ENCODE measurements around the gene RAD23A.

The RAD23A gene

GRCh38 chr19:12984683-12985048 is 39.0 kb downstream of the RAD23A start:
- DNase-seq (ENCODE audit: low spot score), result no peak

DNA sequence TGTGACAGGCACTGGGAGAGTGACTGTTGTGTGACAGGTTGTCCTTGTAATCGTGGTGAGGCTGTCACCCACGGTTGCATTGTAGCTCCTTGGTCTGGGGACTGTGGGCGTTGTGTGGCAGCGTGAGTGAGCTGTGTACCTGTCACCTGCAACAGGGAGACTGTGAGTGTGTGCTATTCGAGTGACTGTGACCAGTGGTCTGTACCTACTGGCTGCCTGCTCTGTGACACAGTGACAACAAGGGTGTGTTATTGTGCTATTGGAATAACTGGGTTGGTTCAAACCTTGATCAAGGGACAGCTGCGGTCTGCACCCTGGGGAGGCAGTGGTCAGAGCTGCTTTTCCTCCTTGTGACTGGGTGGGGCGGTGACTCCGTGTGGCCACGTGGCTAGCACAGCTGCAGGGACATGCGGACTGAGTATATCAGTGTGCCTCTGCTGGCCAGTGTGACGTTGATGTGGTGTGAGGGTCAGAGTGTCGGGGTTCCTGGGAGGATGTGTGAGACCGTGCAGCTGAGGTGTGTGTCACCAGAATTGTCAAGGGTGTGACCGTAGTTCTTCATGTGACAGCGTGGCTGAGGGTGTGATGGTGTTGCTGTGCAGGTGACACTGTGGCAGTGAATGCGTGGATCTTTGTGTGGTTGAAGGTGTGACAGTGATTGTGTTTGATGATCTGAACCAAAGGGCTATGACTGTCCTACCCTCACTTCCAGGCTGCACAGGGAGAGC is 39.6 kb downstream of the RAD23A start:
- DNase-seq (ENCODE audit: low spot score), result no peak

GRCh38 chr19:12986726-12987125 is 41.1 kb downstream of the RAD23A start:
- DNase-seq (ENCODE audit: low spot score), result no peak

DNA sequence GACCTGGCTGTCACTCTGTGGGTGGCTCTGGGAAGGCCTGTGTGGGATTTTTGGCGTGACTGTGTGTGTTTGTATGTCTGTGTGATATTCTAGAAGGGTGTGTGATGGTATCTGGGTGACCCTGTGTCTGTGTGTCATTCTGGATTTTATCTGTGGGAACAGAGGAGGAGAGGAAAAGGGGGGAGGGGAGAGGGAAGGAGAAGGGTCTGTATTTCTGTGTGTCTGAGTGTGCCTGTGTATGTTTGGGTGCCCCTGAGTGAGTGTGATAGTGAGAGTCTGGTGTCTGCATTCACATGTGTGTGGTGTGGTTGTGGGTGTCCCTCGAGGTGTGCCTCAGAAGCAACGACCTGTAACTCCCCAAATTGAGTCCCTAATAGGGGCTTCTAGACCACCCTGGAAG is 41.5 kb downstream of the RAD23A start:
- DNase-seq (ENCODE audit: low spot score), result no peak

- no peak for DNase-seq (ENCODE audit: low spot score)
Observed at GRCh38 chr19:12987781-12988180, 42.1 kb downstream of the RAD23A start.

DNA sequence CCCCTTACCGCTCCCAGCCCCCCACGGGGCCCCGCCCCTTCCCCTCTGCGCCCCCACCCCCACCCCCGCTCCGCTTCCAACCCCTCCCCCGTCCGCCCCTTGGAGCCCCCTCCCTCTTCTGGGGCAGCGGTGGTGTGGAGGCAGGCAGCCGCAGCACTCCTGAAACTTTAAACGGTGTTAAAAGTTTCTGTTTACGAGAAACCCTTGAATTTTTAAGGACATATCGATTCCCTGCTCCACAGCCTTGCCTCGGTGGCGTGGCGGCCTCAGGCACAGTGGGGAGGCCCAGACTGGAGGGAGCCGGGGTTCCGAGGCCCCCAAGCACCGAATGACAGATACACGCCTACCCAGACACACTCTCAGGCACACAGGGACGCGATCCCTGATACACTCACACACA is 44.8 kb downstream of the RAD23A start:
- no peak for DNase-seq (ENCODE audit: low spot score)

GRCh38 chr19:12990853-12991252 is 45.2 kb downstream of the RAD23A start:
- no peak for DNase-seq (ENCODE audit: low spot score)

DNA sequence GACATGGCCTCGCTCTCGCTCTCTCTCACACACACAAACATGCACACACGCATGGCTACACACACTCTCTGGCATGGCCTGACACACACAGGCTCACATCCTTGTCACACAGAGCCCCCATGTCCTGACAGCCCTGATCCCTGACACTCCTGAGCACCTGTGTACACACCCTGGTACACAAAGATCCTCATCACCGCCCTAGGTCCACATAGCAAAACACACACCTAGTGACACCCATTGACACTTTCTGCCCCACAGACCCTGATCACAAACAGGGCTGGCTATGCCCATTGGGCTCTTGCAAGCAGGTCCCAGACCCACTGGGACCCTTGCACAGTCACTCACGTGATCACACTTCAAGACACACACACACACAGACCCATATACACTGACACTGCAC is 45.6 kb downstream of the RAD23A start:
- DNase-seq (ENCODE audit: low spot score), result no peak

DNA sequence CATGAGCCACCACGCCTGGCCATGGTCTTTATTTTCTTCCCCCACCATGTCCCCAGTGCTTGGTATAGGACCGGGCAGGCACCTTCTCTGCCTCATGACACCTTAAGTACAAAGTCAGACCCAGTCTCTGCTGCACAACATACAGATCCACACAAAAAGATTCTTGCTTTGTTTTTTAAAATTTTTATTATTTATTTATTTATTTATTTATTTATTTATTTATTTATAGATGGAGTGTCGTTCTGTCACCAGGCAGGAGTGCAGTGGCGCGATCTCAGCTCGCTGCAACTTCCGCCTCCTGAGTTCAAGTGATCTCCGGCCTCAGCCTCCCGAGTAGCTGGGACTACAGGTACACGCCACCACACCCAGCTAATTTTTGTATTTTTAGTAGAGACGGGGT is 47.1 kb downstream of the RAD23A start:
- DNase-seq (ENCODE audit: low spot score), result no peak

- no peak for DNase-seq (ENCODE audit: low spot score)
Observed at GRCh38 chr19:12993562-12993961, 47.9 kb downstream of the RAD23A start.

GRCh38 chr19:12994701-12995595 is 49.3 kb downstream of the RAD23A start, which contains the start of gene NFIX:
NFIX (plus strand) TSS chr19:12995475; CDS start chr19:12995838, 363 bp downstream.
- DNase-seq (ENCODE audit: low spot score), result peak; percentile 74

DNA sequence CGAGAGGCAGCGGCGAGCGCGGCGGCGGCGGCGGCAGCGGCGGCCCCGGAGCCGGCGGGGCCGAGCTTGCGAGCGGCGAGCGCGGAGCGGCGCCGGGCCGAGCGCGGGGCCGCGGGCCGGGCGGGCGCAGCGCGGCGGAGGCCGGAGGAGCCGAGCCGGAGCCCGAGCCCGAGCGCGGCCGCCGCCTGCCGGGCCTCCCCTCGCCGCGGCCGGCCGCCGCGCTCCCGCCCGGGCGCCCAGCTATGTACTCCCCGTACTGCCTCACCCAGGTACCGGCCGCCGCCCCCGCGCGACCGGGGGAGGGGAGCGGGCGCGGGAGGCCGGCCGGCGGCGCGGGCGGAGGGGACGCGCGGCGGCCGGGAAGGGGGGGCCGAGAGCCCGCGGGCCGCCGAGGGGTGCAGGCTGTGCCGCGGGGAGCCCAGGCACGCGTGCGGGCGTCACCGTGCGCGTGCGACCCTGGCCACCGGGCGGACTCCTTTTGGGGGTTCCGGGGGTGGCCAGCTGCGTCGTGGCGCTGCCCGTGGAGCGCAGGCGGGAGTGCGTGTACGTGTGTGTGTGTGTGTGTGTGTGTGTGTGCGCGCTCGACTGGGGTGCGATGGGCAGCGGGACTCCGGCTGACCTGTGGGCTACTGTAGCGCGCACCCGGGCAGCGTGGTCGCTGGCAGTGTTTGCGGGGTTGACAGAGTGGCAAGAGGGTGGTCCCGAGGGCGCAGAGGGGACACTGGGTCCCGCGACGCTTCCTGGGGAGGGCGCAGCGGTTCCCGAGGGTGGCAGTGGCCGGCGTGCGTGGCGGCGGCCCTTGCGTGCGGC is 50.1 kb downstream of the RAD23A start:
- no peak for DNase-seq (ENCODE audit: low spot score)

- DNase-seq (ENCODE audit: low spot score), result peak; percentile 72
Observed at GRCh38 chr19:12996406-12997094, 50.9 kb downstream of the RAD23A start.

GRCh38 chr19:12997179-12997966 is 51.7 kb downstream of the RAD23A start:
- DNase-seq (ENCODE audit: low spot score), result no peak

DNA sequence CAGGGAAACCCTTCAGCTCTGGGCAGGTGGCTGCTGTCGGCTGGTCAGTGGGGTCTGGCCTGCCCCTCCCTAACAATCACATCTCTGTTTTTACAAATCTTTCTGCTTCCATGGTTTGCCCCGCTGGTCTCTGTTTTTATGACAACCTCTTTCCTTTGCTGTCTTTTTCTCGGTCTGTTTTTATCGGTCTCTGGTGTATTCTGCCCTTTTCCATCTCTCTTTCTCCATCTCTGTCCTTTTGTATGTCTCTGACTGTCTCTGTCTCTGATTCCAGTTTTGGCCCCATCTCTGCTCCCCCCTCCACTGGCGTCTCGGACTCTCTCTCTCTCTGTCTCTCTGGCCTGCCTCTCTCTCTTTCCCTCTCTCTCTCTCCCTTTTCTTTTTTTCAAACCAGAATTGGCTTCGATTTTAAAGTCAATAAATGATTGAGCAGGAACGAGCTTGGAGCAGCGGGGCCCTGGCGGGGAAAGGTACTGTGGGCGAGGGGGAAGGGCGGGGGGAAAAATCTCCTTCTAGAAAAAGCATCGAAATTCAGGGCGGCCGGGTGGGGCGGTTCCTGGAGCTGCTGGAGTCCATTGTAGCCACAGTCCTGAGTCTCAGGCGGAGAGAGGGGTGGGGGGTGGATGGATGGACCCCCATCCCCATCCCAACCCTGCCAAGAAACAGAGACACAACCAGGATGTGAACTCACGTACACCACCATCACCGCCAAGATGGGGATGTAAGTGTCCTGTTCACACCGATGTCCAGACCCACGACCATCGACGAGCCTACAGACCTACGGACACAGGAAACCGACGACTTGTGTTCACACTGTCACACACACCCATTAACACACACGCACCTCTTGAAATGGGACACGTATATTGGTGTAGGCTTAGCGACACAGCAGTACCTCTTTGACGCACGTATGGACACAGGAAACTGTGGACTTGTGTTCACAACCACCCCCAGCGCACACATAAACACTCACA is 52.6 kb downstream of the RAD23A start:
- no peak for DNase-seq (ENCODE audit: low spot score)

GRCh38 chr19:13001166-13001501 is 55.5 kb downstream of the RAD23A start:
- DNase-seq (ENCODE audit: low spot score), result no peak

DNA sequence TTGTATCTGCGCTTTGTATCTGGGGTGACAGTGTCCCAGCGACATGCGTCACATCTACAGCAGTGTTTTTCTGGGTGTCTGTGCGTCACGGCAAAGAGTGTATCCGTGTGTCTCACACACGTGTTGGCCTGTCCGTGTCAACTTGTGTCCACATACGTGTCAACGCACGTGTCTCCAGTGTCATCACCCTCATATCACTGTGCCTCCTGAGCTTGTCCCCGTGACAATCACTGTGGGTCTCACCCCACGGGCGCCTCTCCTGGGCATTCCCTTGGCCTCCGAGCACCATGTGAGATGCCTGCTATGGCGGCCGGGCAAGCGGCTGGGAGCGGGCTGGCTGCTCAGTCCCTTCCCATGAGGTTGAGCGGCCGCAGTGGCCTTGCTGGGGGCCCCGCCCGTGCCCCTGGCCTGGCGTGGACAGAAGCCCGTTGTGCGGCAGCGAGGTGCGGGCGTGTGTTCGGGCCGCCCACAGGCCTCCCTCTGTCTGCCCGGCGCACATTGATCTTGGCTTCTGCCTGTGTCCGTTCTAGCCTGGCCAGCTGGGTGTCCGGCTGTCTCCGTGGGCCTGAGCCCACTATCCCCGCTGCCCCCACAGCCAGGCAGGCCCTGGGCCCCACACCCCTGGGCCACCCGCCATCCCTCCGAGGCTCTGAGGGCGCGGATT is 56.0 kb downstream of the RAD23A start:
- no peak for DNase-seq (ENCODE audit: low spot score)

DNA sequence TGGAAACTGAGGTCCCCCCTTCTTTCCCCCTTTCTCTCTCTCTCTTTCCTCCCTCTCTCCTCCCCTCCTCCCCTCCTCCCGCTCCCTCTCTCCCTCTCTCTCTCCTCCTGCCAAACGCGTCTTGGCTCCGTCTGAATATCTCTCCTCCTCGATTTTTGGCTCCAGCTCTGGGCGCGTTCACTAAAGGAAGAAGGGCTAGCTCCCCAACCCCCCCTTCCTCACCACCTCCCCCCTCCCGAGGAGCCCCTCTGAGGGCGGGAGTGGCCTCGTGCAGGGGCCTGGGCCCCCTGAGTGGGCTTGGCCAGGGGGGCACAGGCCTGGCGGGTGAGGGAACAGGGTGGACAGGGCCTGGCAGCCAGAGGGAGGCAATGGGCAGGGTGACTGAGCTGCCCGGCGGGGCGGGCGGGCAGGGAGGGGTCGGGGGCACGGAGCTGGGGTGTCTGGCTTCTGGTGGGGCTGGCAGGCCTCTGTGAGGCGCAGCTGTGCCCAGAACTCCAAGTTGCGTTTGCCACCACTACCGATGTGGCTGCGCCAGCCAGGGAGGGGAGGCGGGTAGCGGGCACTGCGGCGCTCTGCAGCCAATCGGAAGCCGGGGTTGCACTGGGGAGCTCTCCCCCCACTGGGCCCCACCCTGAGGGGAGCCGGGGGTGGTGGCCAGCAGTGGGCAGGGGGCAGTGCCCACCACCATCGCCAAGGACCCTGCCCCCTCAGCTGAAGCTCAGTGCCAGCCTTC is 56.7 kb downstream of the RAD23A start:
- no peak for DNase-seq (ENCODE audit: low spot score)

DNA sequence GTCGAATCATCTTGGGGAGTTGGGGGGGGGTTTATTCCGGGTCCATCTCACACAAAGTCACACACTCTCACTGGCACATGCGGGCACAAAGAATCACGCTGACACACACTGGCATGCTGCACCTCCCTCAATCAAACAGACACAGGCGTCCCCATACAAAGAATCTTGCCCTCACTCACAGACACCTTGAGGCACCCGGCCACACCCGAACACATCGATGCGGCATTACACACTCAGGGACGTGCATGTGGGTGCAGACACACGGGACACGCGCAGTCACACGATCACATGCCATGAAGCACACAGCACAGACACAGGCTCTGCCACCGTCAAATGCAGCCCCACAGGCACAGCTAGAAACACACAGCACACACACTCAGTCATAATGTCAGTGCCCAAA is 57.4 kb downstream of the RAD23A start:
- DNase-seq (ENCODE audit: low spot score), result no peak
